Hepatocyte (in vitro differentiated cells): ENCODE measurements around the gene MED23. TPM values are rescaled to one million over a fixed set of nuclear protein-coding genes. Genes with fewer than 3 reads are reported as not detected.

Experiments used
- DNase-seq: peaks from one replicate; pipeline ENCODE4 v3.0.0-alpha.2; 2016; ENCODE audit warnings: low spot score
- H2AFZ ChIP-seq: fragments of 200-600 bp; sonication (generic); 2 replicates; pipeline ENCODE4 v1.6.0; 2016; ENCODE audit warnings: antibody characterized with exemption, mild to moderate bottlenecking
- H3K27ac ChIP-seq: fragments of 200-600 bp; sonication (generic); 2 replicates; pipeline ENCODE4 v1.5.1; 2016; ENCODE audit warnings: mild to moderate bottlenecking
- H3K27me3 ChIP-seq: fragments of 200-600 bp; sonication (generic); 2 replicates; pipeline ENCODE4 v1.6.1; 2016
- H3K36me3 ChIP-seq: fragments of 200-600 bp; sonication (generic); replicated peaks from 2 replicates; pipeline ENCODE4 v1.5.1; 2016; ENCODE audit warnings: low read depth; ENCODE audit not compliant: insufficient read depth
- H3K4me1 ChIP-seq: fragments of 200-600 bp; sonication (generic); 2 replicates; pipeline ENCODE4 v1.5.1; 2016; ENCODE audit warnings: mild to moderate bottlenecking, moderate library complexity; ENCODE audit not compliant: insufficient read depth
- H3K4me2 ChIP-seq: fragments of 200-600 bp; sonication (generic); 2 replicates; pipeline ENCODE4 v1.6.0; 2016
- H3K4me3 ChIP-seq: fragments of 200-600 bp; sonication (generic); 2 replicates; pipeline ENCODE4 v1.5.1; 2016; ENCODE audit warnings: mild to moderate bottlenecking
- H3K79me2 ChIP-seq: fragments of 200-600 bp; sonication (generic); 2 replicates; pipeline ENCODE4 v1.6.0; 2017; ENCODE audit warnings: mild to moderate bottlenecking
- H3K9me2 ChIP-seq: fragments of 200-600 bp; sonication (generic); replicated peaks from 2 replicates; pipeline ENCODE4 v1.6.0; 2017; ENCODE audit warnings: mild to moderate bottlenecking; ENCODE audit not compliant: insufficient read depth
- H3K9me3 ChIP-seq: fragments of 200-600 bp; sonication (generic); 2 replicates; pipeline ENCODE4 v1.5.1; 2016; ENCODE audit warnings: low read depth, mild to moderate bottlenecking
- H4K20me1 ChIP-seq: fragments of 200-600 bp; sonication (generic); 2 replicates; pipeline ENCODE4 v1.6.0; 2016; ENCODE audit warnings: mild to moderate bottlenecking; ENCODE audit not compliant: insufficient read depth, poor library complexity, severe bottlenecking
- EZH2 ChIP-seq: fragments of 200-600 bp; sonication (generic); IDR thresholded peaks from 2 replicates; pipeline ENCODE4 v1.6.1; 2016; ENCODE audit warnings: antibody characterized with exemption, mild to moderate bottlenecking, borderline replicate concordance
- EZH2phosphoT487 ChIP-seq: fragments of 200-600 bp; sonication (generic); IDR thresholded peaks from one replicate; pipeline ENCODE4 v1.6.1; 2018; ENCODE audit warnings: antibody characterized with exemption, mild to moderate bottlenecking, low read depth, moderate library complexity; ENCODE audit not compliant: unreplicated experiment, severe bottlenecking
- WGBS: methylation state at CpG from one replicate; pipeline ENCODE4 v1.1.6; 2016; ENCODE audit warnings: low lambda C conversion rate; ENCODE audit errors: missing lambda C conversion rate; 5-methylcytosine and 5-hydroxymethylcytosine counted together
- polyA plus RNA-seq: library from polyadenylated mRNA; unstranded; fragments of >200 nt; fragmentation: Nextera tagmentation; extraction: Ambion mirVana; gene quantifications from 2 replicates; pipeline ENCODE4 v1.2.1, GENCODE V29; 2016
- total RNA-seq: library from RNA; depleted of rRNA; stranded (reverse); fragments of >200 nt; gene quantifications from 2 replicates; pipeline ENCODE4 v1.2.3, GENCODE V29; 2014
- TF ChIP-seq, protein P1 (sequence below): fragments of 200-600 bp; sonication (generic); IDR thresholded peaks from 2 replicates; pipeline ENCODE4 v1.5.1; 2016; ENCODE audit warnings: antibody characterized with exemption, mild to moderate bottlenecking; ENCODE audit not compliant: poor library complexity

MED23 gene
- total and polyA plus RNA-seq, 2 experiments from 2014 or later: 13.4 to 42.1 TPM

DNA sequence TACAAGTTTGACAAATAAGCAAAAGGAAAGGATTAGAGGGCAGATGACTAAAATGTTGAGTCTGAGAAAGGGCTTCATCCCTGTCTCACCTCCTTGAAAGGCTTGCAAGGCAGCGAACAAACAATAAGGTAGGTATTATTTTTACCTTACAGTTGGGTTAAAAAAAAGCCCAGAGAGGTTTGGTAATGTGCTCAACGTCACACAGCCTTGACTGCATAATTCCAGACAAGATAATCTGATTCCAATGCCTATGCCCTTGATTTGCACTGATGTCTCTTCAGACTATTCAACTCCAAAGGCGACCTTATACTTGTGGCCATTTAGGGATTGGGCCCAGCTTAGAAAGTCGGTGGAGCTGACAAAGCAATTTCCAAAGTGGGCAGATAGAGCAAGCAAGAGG lies 53.4 kb downstream of the MED23 start:
- Histone ChIP-seq H2AFZ (no peak overlapping the region), H3K36me3 (no peaks in the 10 kb centered on the region), H4K20me1 (no peaks in the 10 kb centered on the region), H3K9me2 (no peaks in the 10 kb centered on the region), H3K4me2 (no peak overlapping the region), H3K27ac (no peak overlapping the region), H3K9me3 (no peaks in the 10 kb centered on the region), H3K4me1 (no peaks in the 10 kb centered on the region), H3K4me3 (no peak overlapping the region), H3K27me3 (no peaks in the 10 kb centered on the region), H3K79me2 (no peaks in the 10 kb centered on the region)
- no peak for TF ChIP-seq EZH2phosphoT487
- TF ChIP-seq EZH2: no peak
- TF ChIP-seq, protein P1, sequence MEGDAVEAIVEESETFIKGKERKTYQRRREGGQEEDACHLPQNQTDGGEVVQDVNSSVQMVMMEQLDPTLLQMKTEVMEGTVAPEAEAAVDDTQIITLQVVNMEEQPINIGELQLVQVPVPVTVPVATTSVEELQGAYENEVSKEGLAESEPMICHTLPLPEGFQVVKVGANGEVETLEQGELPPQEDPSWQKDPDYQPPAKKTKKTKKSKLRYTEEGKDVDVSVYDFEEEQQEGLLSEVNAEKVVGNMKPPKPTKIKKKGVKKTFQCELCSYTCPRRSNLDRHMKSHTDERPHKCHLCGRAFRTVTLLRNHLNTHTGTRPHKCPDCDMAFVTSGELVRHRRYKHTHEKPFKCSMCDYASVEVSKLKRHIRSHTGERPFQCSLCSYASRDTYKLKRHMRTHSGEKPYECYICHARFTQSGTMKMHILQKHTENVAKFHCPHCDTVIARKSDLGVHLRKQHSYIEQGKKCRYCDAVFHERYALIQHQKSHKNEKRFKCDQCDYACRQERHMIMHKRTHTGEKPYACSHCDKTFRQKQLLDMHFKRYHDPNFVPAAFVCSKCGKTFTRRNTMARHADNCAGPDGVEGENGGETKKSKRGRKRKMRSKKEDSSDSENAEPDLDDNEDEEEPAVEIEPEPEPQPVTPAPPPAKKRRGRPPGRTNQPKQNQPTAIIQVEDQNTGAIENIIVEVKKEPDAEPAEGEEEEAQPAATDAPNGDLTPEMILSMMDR: no peak
- WGBS: 85% methylated on average over 4 of the region's 4 CpGs
- no peak for DNase-seq

DNA sequence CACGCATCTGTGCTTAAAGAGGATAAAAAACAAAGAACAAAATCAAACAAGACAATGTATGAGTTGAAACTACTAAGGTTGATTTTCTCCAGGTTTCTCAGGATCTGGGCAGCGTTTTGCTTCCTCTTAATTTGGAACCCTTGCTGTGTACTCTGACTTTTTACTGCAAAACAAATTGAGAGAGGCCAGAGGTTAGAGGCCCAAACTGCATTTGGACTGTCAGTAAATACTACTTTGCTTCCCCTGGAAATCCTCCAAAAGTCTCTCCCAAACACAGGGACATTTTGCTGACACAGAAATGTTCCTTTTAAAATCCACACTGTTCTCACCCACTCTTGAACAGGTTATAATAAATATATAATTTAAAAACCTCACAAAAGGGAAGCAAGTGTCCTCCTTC lies 53.9 kb downstream of the MED23 start:
- Histone ChIP-seq H3K4me3 (no peak overlapping the region), H3K4me1 (no peaks in the 10 kb centered on the region), H3K27ac (no peak overlapping the region), H3K9me2 (no peaks in the 10 kb centered on the region), H3K79me2 (no peaks in the 10 kb centered on the region), H3K4me2 (no peak overlapping the region), H4K20me1 (no peaks in the 10 kb centered on the region), H3K27me3 (no peaks in the 10 kb centered on the region), H3K36me3 (no peaks in the 10 kb centered on the region), H2AFZ (no peak overlapping the region), H3K9me3 (no peaks in the 10 kb centered on the region)
- DNase-seq: no peak
- 39% methylated on average over 2 of the region's 2 CpGs for WGBS
- TF ChIP-seq EZH2 (no peak), EZH2phosphoT487 (no peak)
- TF ChIP-seq, protein P1: no peak

DNA sequence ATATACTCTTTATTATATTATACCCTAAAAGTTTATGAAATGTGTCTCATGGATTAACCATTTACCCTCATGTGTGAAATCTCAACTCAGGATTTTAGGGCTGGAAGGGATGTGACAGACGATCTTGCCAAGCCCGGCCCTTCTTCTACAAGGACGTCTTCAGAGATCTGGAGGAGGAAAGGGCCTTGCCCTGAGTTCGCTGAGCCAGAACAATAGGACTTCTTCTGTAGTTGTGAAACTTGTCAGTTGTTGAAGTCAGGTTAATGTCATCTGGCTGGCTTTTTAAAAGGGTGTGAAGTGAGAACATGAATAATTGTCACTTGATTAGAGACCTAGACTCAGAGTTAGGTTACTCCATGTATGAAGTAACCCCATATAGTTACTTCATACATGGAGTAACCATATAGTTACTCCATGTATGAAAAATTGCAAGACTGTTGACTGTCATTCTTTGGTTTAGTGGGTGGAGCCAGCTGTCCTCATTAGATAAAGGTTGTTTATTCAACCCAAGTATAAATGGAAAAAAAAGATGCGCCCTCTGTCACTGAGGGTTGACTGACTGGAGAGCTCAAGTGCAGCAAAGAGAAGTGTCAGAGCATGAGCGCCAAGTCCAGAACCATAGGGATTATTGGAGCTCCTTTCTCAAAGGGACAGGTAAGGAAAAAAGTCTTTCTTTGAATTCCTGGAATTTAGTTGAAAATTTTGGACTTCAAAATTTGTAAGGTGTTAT lies 55.2 kb downstream of the MED23 start, which contains the start of gene ARG1:
Gene ARG1 (plus strand): TSS at position 541 of the 730 bp plus-strand sequence. CDS start 57 bp downstream, at position 598.
- Histone ChIP-seq H3K4me3 (no peak within 1 kb of the TSS), H3K9me2 (no peaks in the 10 kb centered on the region), H3K4me2 (no peak within 1 kb of the TSS), H3K27me3 (no peaks in the 10 kb centered on the region), H3K27ac (no peak within 1 kb of the TSS), H2AFZ (no peak within 1 kb of the TSS), H3K36me3 (no peaks in the 10 kb centered on the region), H3K9me3 (no peaks in the 10 kb centered on the region), H3K4me1 (no peaks in the 10 kb centered on the region), H3K79me2 (no peaks in the 10 kb centered on the region), H4K20me1 (no peaks in the 10 kb centered on the region)
- TF ChIP-seq EZH2 (no peak), EZH2phosphoT487 (no peak)
- TF ChIP-seq, protein P1: no peak
- no peak for DNase-seq
- WGBS: 89% methylated on average over 6 of the region's 6 CpGs
